GM12878 (cell line): Measurements from ENCODE around the gene BEX3.

Source experiments
- CEBPB ChIP-seq, 2 experiments: fragments of 150-350 bp in 1 of 2; IDR thresholded peaks; 2 replicates each; pipeline ENCODE4 v1.6.1; 2012 to 2014; ENCODE audit warnings: low read depth in 2 of 2, low read length in 2 of 2, borderline replicate concordance in 1 of 2, inconsistent platforms in 1 of 2
- FOS ChIP-seq: IDR thresholded peaks from 3 replicates; pipeline ENCODE4 v1.6.1; 2011; ENCODE audit warnings: borderline replicate concordance; ENCODE audit not compliant: insufficient read length; ENCODE audit errors: extremely low read depth
- LARP7 ChIP-seq: fragments of 450-650 bp; IDR thresholded peaks from 2 replicates; pipeline ENCODE4 v1.6.1; 2017; ENCODE audit warnings: mild to moderate bottlenecking
- MYB ChIP-seq: fragments of 150-350 bp; IDR thresholded peaks from 2 replicates; pipeline ENCODE4 v1.6.1; 2014; ENCODE audit warnings: mild to moderate bottlenecking, low read depth, low read length, borderline replicate concordance
- RB1 ChIP-seq: fragments of 450-650 bp; formaldehyde crosslinking; IDR thresholded peaks from 2 replicates; pipeline ENCODE4 v1.6.1; 2017; ENCODE audit warnings: mild to moderate bottlenecking, borderline replicate concordance
- TBL1XR1 ChIP-seq: IDR thresholded peaks from 2 replicates; pipeline ENCODE4 v1.6.1; 2012; ENCODE audit warnings: low read depth, low read length, improper control_type of control experiment
- ZNF217 ChIP-seq: fragments of 450-650 bp; IDR thresholded peaks from 2 replicates; pipeline ENCODE4 v1.6.1; 2017; ENCODE audit warnings: antibody characterized with exemption, mild to moderate bottlenecking
- TF ChIP-seq, protein P1 (sequence below): IDR thresholded peaks from 2 replicates; pipeline ENCODE4 v1.6.1; 2012; ENCODE audit warnings: mild to moderate bottlenecking, low read depth, low read length
- TF ChIP-seq, protein P2 (sequence below), 3 experiments: IDR thresholded peaks in 2 of 3; conservative IDR thresholded peaks in 1 of 3; 2 replicates each; pipeline ENCODE4 v1.5.1; 2011; ENCODE audit warnings: low read depth in 3 of 3, low read length in 3 of 3, mild to moderate bottlenecking in 3 of 3, control low read depth in 2 of 3, moderate library complexity in 2 of 3, inconsistent platforms in 1 of 3, mixed read lengths in 1 of 3; ENCODE audit not compliant: control insufficient read depth in 2 of 3, insufficient read depth in 1 of 3; ENCODE audit errors: extremely low read depth in 1 of 3
- TF ChIP-seq, protein P3 (sequence below): IDR thresholded peaks from 2 replicates; pipeline ENCODE4 v1.6.1; 2011; ENCODE audit warnings: low read depth, mild to moderate bottlenecking, low read length, moderate library complexity, borderline replicate concordance; ENCODE audit errors: extremely low read depth
- TF ChIP-seq, protein P4 (sequence below): IDR thresholded peaks from 2 replicates; pipeline ENCODE4 v1.6.1; 2011; ENCODE audit warnings: low read depth, low read length, improper control_type of control experiment, borderline replicate concordance
- TF ChIP-seq, protein P5 (sequence below): fragments of 450-650 bp; IDR thresholded peaks from 2 replicates; pipeline ENCODE4 v1.6.1; 2018; ENCODE audit warnings: borderline replicate concordance, mild to moderate bottlenecking; ENCODE audit not compliant: partially characterized antibody

DNA sequence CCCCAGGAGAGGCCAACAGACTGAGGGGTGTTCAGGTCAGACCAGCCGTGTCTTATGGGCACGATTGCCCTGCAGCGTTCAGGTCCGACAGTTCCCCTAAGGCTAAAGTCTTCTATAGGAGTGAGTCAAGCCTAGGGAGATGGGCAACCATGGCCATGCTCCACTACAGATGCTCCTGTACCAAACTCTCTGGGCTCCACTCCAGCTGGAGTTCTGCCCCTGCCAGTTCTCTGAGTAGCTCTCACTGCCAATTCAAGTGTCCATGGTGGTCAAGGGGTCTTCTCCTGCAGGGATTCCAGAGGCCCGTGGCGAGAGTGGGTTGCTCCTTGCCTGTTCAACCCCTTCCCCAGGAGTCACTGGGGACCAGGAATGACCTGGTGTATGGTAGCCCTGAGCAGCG lies 38.2 kb downstream of the BEX3 start:
- TF ChIP-seq, protein P1, sequence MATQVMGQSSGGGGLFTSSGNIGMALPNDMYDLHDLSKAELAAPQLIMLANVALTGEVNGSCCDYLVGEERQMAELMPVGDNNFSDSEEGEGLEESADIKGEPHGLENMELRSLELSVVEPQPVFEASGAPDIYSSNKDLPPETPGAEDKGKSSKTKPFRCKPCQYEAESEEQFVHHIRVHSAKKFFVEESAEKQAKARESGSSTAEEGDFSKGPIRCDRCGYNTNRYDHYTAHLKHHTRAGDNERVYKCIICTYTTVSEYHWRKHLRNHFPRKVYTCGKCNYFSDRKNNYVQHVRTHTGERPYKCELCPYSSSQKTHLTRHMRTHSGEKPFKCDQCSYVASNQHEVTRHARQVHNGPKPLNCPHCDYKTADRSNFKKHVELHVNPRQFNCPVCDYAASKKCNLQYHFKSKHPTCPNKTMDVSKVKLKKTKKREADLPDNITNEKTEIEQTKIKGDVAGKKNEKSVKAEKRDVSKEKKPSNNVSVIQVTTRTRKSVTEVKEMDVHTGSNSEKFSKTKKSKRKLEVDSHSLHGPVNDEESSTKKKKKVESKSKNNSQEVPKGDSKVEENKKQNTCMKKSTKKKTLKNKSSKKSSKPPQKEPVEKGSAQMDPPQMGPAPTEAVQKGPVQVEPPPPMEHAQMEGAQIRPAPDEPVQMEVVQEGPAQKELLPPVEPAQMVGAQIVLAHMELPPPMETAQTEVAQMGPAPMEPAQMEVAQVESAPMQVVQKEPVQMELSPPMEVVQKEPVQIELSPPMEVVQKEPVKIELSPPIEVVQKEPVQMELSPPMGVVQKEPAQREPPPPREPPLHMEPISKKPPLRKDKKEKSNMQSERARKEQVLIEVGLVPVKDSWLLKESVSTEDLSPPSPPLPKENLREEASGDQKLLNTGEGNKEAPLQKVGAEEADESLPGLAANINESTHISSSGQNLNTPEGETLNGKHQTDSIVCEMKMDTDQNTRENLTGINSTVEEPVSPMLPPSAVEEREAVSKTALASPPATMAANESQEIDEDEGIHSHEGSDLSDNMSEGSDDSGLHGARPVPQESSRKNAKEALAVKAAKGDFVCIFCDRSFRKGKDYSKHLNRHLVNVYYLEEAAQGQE: no peak
- TF ChIP-seq LARP7: no peak
- TF ChIP-seq CEBPB (IDR thresholded peaks at IDR 0.05; ENCODE audit: borderline replicate concordance in 1 of 2, low read depth in 2 of 2, low read length in 2 of 2): no peak
- TF ChIP-seq, protein P2, sequence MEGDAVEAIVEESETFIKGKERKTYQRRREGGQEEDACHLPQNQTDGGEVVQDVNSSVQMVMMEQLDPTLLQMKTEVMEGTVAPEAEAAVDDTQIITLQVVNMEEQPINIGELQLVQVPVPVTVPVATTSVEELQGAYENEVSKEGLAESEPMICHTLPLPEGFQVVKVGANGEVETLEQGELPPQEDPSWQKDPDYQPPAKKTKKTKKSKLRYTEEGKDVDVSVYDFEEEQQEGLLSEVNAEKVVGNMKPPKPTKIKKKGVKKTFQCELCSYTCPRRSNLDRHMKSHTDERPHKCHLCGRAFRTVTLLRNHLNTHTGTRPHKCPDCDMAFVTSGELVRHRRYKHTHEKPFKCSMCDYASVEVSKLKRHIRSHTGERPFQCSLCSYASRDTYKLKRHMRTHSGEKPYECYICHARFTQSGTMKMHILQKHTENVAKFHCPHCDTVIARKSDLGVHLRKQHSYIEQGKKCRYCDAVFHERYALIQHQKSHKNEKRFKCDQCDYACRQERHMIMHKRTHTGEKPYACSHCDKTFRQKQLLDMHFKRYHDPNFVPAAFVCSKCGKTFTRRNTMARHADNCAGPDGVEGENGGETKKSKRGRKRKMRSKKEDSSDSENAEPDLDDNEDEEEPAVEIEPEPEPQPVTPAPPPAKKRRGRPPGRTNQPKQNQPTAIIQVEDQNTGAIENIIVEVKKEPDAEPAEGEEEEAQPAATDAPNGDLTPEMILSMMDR (IDR thresholded peaks at IDR 0.05 in 2 of 3, conservative IDR thresholded peaks at IDR 0.05 in 1 of 3; ENCODE audit: control insufficient read depth in 2 of 3, extremely low read depth in 1 of 3, insufficient read depth in 1 of 3, low read depth in 3 of 3, low read length in 3 of 3): no peak
- no peak for TF ChIP-seq FOS
- TF ChIP-seq, protein P3, sequence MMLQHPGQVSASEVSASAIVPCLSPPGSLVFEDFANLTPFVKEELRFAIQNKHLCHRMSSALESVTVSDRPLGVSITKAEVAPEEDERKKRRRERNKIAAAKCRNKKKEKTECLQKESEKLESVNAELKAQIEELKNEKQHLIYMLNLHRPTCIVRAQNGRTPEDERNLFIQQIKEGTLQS: no peak
- TF ChIP-seq, protein P4, sequence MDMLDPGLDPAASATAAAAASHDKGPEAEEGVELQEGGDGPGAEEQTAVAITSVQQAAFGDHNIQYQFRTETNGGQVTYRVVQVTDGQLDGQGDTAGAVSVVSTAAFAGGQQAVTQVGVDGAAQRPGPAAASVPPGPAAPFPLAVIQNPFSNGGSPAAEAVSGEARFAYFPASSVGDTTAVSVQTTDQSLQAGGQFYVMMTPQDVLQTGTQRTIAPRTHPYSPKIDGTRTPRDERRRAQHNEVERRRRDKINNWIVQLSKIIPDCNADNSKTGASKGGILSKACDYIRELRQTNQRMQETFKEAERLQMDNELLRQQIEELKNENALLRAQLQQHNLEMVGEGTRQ: no peak
- TF ChIP-seq MYB: no peak
- TF ChIP-seq RB1: no peak
- no peak for TF ChIP-seq ZNF217
- no peak for TF ChIP-seq TBL1XR1
- TF ChIP-seq, protein P5, sequence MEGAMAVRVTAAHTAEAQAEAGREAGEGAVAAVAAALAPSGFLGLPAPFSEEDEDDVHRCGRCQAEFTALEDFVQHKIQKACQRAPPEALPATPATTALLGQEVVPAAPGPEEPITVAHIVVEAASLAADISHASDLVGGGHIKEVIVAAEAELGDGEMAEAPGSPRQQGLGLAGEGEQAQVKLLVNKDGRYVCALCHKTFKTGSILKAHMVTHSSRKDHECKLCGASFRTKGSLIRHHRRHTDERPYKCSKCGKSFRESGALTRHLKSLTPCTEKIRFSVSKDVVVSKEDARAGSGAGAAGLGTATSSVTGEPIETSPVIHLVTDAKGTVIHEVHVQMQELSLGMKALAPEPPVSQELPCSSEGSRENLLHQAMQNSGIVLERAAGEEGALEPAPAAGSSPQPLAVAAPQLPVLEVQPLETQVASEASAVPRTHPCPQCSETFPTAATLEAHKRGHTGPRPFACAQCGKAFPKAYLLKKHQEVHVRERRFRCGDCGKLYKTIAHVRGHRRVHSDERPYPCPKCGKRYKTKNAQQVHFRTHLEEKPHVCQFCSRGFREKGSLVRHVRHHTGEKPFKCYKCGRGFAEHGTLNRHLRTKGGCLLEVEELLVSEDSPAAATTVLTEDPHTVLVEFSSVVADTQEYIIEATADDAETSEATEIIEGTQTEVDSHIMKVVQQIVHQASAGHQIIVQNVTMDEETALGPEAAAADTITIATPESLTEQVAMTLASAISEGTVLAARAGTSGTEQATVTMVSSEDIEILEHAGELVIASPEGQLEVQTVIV: no peak
